ENCODE results near the gene MROH7. TPM values are rescaled to one million over a fixed set of nuclear protein-coding genes. Genes with fewer than 3 reads are reported as not detected.

Gene MROH7
- total RNA-seq, 3 donors from 2014 or later: 8.9 to 39.0 (median 16.6) TPM

DNA sequence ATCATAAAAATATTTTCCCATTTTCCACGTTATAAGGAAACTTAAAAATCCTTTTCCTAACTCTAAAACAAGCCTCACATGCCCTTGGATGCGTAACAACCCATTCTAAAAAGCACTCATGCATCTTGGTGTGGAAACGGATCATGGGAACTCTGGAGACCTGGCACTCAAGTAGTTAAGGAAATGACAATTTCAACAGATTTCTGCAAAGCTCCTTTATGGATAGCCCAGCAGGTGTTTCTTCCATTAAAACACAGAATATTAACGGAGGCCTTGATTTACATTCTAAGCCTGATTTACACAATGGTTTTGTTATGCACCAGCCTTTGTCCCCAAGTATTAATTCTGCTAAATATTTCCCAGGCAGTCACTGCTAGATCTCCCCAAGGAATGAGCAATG lies 109.8 kb downstream of the MROH7 start:
- H3K4me3 ChIP-seq: no peak overlapping the region
- no peaks in the 10 kb centered on the region for H3K9me3 ChIP-seq
- no peaks in the 10 kb centered on the region for H3K36me3 ChIP-seq (ENCODE audit: low read depth)
- intact Hi-C loops (cut with DNase I, micrococcal nuclease): no loop called here
- H3K4me1 ChIP-seq (ENCODE audit: low read depth): no peaks in the 10 kb centered on the region
- DNase-seq (no peak), ATAC-seq (no peak)
- no peak for TF ChIP-seq CTCF (IDR thresholded peaks at IDR 0.05)

- no peak for ATAC-seq
These were observed 112.5 kb downstream of the MROH7 start for GRCh38 chr1:54754045-54754444.

DNA sequence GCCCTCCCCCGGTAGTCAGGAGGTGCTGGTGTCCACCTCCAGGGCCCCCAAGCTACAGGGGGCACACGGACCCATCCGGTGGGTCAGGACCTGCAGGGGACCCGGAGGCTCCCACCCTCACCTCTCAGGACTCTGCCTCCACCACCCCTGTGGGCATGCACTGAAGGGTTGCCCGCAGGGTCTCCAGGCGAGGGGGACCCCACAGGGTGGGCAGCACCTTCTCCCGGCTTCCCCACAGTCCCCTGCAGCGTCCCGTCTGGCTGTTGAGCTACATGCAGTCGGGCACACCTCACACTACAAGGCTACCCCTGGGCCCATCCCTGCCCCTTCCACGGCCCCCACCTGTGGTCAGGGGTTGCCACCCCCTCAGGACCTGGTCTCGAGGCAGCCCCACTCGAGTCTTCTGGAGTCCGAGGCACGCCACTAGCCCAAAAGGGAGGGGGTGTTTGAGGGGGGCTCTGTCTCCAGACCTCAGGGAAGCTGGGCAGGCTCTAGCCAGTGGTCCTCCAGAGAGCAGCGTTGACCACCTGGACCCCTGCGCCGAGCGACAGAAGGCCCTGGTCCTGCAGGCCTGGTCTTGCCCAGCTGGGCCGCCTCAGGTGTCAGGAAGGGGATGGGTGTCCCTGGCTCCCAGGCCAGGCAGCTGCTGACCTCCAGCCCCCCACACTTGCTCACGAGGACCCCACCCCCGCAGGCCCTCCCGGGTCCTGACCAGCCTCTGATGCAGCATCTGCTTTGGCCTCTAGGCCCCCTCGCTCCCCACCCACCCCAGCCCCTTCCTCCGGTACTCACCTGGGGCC lies 113.1 kb downstream of the MROH7 start:
- ATAC-seq: no peak
- DNase-seq: no peak
- intact Hi-C loops (cut with DNase I, micrococcal nuclease): no loop called here
- Histone ChIP-seq H3K9me3 (no peaks in the 10 kb centered on the region), H3K4me1 (ENCODE audit: low read depth) (no peaks in the 10 kb centered on the region), H3K36me3 (ENCODE audit: low read depth) (no peaks in the 10 kb centered on the region), H3K4me3 (no peak overlapping the region)
- no peak for TF ChIP-seq CTCF (IDR thresholded peaks at IDR 0.05)

More at GRCh38 chr1:54754045-54754444, 112.5 kb downstream of the MROH7 start:
- H3K9me3 ChIP-seq: no peaks in the 10 kb centered on the region
- intact Hi-C loops (cut with DNase I, micrococcal nuclease): no loop called here
- no peak for DNase-seq
- H3K4me1 ChIP-seq (ENCODE audit: low read depth): no peaks in the 10 kb centered on the region
- no peaks in the 10 kb centered on the region for H3K36me3 ChIP-seq (ENCODE audit: low read depth)
- H3K4me3 ChIP-seq: no peak overlapping the region
- TF ChIP-seq CTCF (IDR thresholded peaks at IDR 0.05): no peak

DNA sequence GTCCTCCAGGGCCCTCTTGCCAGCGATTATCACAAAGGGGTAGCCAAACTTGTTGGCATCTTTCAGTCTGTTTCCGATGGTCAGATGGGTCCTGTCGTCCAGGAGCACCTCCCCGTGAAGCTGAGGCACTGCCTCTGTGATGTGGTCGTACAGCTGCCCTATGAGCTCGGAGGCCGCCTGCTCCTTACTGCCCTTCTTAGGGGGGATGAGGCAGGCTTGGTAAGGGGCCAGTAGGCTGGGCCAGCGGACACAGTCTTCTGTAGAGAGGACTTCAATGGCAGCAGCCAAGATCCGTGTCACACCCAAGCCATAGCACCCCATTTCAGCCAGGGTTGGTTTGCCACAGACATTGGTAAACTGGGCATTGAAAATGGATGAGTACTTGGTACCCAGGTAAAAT lies 116.2 kb downstream of the MROH7 start:
- no peaks in the 10 kb centered on the region for H3K36me3 ChIP-seq (ENCODE audit: low read depth)
- no peak for DNase-seq
- H3K4me1 ChIP-seq (ENCODE audit: low read depth): no peaks in the 10 kb centered on the region
- no peak for TF ChIP-seq CTCF (IDR thresholded peaks at IDR 0.05)
- no peak for ATAC-seq
- no peaks in the 10 kb centered on the region for H3K9me3 ChIP-seq
- intact Hi-C loops (cut with DNase I, micrococcal nuclease): no loop called here
- H3K4me3 ChIP-seq: no peak overlapping the region

DNA sequence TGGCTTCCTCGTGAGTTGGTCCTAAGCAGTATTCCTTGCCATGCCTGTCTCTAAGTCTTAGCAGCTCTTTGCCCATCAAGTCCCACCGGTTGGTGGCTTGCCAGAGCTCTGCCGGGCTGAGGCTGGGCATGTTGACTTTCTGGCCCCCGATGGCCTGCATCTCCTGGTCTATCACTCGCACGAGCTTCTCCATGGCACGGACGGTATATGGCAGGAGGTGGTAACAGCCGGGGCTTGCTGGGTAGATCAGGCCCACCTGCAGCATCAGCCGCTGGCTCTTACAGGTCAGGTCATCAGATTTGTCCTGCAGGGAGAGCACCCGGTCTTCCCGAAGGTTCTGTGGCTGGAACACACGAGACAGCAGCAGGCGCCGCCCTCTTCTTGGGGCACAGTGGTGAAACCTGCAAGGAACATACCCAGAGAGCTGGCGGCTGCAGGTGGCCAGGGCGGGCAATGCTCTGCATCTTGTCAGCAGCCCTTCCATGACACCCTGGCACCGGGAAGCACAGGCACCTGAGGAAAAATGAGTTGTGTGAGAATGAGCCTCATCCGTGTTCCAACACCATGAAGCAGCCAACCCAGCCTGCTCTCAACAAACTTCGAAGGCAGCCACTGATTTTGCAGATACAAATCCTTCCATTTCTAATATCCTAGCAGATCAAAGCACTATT lies 117.2 kb downstream of the MROH7 start:
- intact Hi-C loops (cut with DNase I, micrococcal nuclease): no loop called here
- H3K9me3 ChIP-seq: no peaks in the 10 kb centered on the region
- no peak for ATAC-seq

More for the DNA sequence above, 117.2 kb downstream of the MROH7 start:
- H3K36me3 ChIP-seq (ENCODE audit: low read depth): no peaks in the 10 kb centered on the region
- H3K4me1 ChIP-seq (ENCODE audit: low read depth): peaks cover 7% of the 10 kb centered on the region
- TF ChIP-seq CTCF (IDR thresholded peaks at IDR 0.05): no peak
- no peak for DNase-seq
- no peak overlapping the region for H3K4me3 ChIP-seq

Other genes starting within 250 kb of the MROH7 start
- 10 to 100 TPM; 77.8 to 85.1 (median 82.0) TPM for gene SSBP3, start 235.4 kb upstream of the MROH7 start, total RNA-seq
- gene ACOT11, start 93.6 kb upstream of the MROH7 start, total RNA-seq: 100 to 1,000 TPM in 1 of 3 donors, 10 to 100 TPM in 2; 54.7 to 122 (median 62.2) TPM
- gene FAM151A, start 18.3 kb upstream of the MROH7 start, total RNA-seq: 10 to 100 TPM in 2 of 3 donors, 1 to 10 TPM in 1; 5.7 to 25.1 (median 19.2) TPM
- 10 to 100 TPM; 12.1 to 16.7 (median 15.2) TPM for gene TTC4, start 74.1 kb downstream of the MROH7 start, total RNA-seq
- 1 to 10 TPM; 6.4 to 8.7 (median 7.2) TPM for gene PARS2, start 122.7 kb downstream of the MROH7 start, total RNA-seq
- gene TTC22, start 159.5 kb downstream of the MROH7 start, total RNA-seq: 100 to 1,000 TPM in 1 of 3 donors, 10 to 100 TPM in 2; 51.6 to 122 (median 70.8) TPM
- 100 to 1,000 TPM; 101 to 271 (median 197) TPM for gene DHCR24, start 245.4 kb downstream of the MROH7 start, total RNA-seq

Data from mucosa of descending colon (tissue), 3 donors.